MG63 (cell line): ENCODE data around the gene ZG16. TPM values are rescaled to one million over a fixed set of nuclear protein-coding genes. Genes with fewer than 3 reads are reported as not detected.
A peak's percentile ranks its signal among the peaks of the same experiment; 100 is the strongest.

Experiments
- DNase-seq: peaks from one replicate; pipeline ENCODE4 v3.0.0-alpha.2; 2020
- H3K27me3 ChIP-seq: fragments of 250-450 bp; sonication (Bioruptor Pico); 2 replicates; pipeline ENCODE4 v1.5.1; 2020; ENCODE audit warnings: mild to moderate bottlenecking, moderate library complexity
- H3K36me3 ChIP-seq: fragments of 250-450 bp; sonication (Bioruptor Pico); 2 replicates; pipeline ENCODE4 v1.5.1; 2020; ENCODE audit warnings: mild to moderate bottlenecking, moderate library complexity
- H3K4me3 ChIP-seq: fragments of 250-450 bp; sonication (Bioruptor Pico); 2 replicates; pipeline ENCODE4 v1.5.1; 2020; ENCODE audit warnings: mild to moderate bottlenecking, moderate library complexity
- H3K9me3 ChIP-seq: fragments of 250-450 bp; sonication (Bioruptor Pico); 2 replicates; pipeline ENCODE4 v1.5.1; 2020; ENCODE audit warnings: mild to moderate bottlenecking, moderate library complexity
- total RNA-seq: library from RNA; depleted of rRNA; stranded (reverse); fragments of >200 nt; shearing (Covaris generic); gene quantifications from 2 replicates; pipeline ENCODE4 v1.2.3, GENCODE V29; 2014; ENCODE audit warnings: low replicate concordance

The ZG16 gene
- total RNA-seq, 1 experiment from 2014 or later: not detected

- DNase-seq: peak; percentile 99
- H3K4me3 ChIP-seq: peak overlapping the region; percentile 53
- no peaks in the 10 kb centered on the region for H3K27me3 ChIP-seq
- no peaks in the 10 kb centered on the region for H3K9me3 ChIP-seq
- peaks cover 35% of the 10 kb centered on the region for H3K36me3 ChIP-seq
These were observed 33.3 kb downstream of the ZG16 start for GRCh38 chr16:29811170-29811895.

- H3K36me3 ChIP-seq: peaks cover 35% of the 10 kb centered on the region
- peak; percentile 74 for DNase-seq
- peak within 1 kb of the TSS; percentile 53 for H3K4me3 ChIP-seq
- H3K27me3 ChIP-seq: no peaks in the 10 kb centered on the region
- H3K9me3 ChIP-seq: no peaks in the 10 kb centered on the region
These were observed 34.0 kb downstream of the ZG16 start, which contains the start of gene PRRT2 for GRCh38 chr16:29811896-29812665. TSS of gene PRRT2 (plus strand) at chr16:29812193. CDS start at chr16:29813055, 862 bp downstream.

- peak overlapping the region; percentile 53 for H3K4me3 ChIP-seq
- H3K36me3 ChIP-seq: peaks cover 32% of the 10 kb centered on the region
- H3K9me3 ChIP-seq: no peaks in the 10 kb centered on the region
- no peaks in the 10 kb centered on the region for H3K27me3 ChIP-seq
- DNase-seq: no peak
These were observed 34.9 kb downstream of the ZG16 start for GRCh38 chr16:29812754-29813643.

GRCh38 chr16:29813644-29814562 lies 35.8 kb downstream of the ZG16 start:
- peaks cover 32% of the 10 kb centered on the region for H3K36me3 ChIP-seq
- no peak overlapping the region for H3K4me3 ChIP-seq
- no peak for DNase-seq
- no peaks in the 10 kb centered on the region for H3K9me3 ChIP-seq
- no peaks in the 10 kb centered on the region for H3K27me3 ChIP-seq

- peaks cover 33% of the 10 kb centered on the region for H3K36me3 ChIP-seq
- no peaks in the 10 kb centered on the region for H3K9me3 ChIP-seq
- no peaks in the 10 kb centered on the region for H3K27me3 ChIP-seq
- no peak overlapping the region for H3K4me3 ChIP-seq
- no peak for DNase-seq
These were observed 36.5 kb downstream of the ZG16 start for GRCh38 chr16:29814592-29814991.

- Histone ChIP-seq H3K36me3 (peaks cover 33% of the 10 kb centered on the region), H3K27me3 (no peaks in the 10 kb centered on the region), H3K4me3 (peak overlapping the region; percentile 83), H3K9me3 (no peaks in the 10 kb centered on the region)
- DNase-seq: peak; percentile 52
These were observed 37.1 kb downstream of the ZG16 start for GRCh38 chr16:29815032-29815721.

GRCh38 chr16:29815793-29816693 lies 38.0 kb downstream of the ZG16 start, which contains the start of gene PAGR1:
TSS of gene PAGR1 (plus strand) at chr16:29816152. CDS start at chr16:29816526, 374 bp downstream.
- peak; percentile 98 for DNase-seq
- Histone ChIP-seq H3K9me3 (no peaks in the 10 kb centered on the region), H3K36me3 (peaks cover 36% of the 10 kb centered on the region), H3K4me3 (peak within 1 kb of the TSS; percentile 83), H3K27me3 (no peaks in the 10 kb centered on the region)

GRCh38 chr16:29816694-29817441 lies 38.8 kb downstream of the ZG16 start:
- Histone ChIP-seq H3K9me3 (no peaks in the 10 kb centered on the region), H3K36me3 (peaks cover 41% of the 10 kb centered on the region), H3K4me3 (peak overlapping the region; percentile 83), H3K27me3 (no peaks in the 10 kb centered on the region)
- DNase-seq: peak; percentile 81

- DNase-seq: no peak
- Histone ChIP-seq H3K4me3 (peak overlapping the region; percentile 83), H3K27me3 (no peaks in the 10 kb centered on the region), H3K36me3 (peaks cover 48% of the 10 kb centered on the region), H3K9me3 (no peaks in the 10 kb centered on the region)
These were observed 40.0 kb downstream of the ZG16 start for GRCh38 chr16:29818082-29818481.

GRCh38 chr16:29819506-29819905 lies 41.5 kb downstream of the ZG16 start:
- H3K4me3 ChIP-seq: peak overlapping the region; percentile 68
- no peaks in the 10 kb centered on the region for H3K9me3 ChIP-seq
- DNase-seq: no peak
- H3K36me3 ChIP-seq: peaks cover 50% of the 10 kb centered on the region
- no peaks in the 10 kb centered on the region for H3K27me3 ChIP-seq

- H3K4me3 ChIP-seq: peak within 1 kb of the TSS; percentile 68
- DNase-seq: peak; percentile 78
- H3K36me3 ChIP-seq: peaks cover 50% of the 10 kb centered on the region
- no peaks in the 10 kb centered on the region for H3K27me3 ChIP-seq
- H3K9me3 ChIP-seq: no peaks in the 10 kb centered on the region
These were observed 42.2 kb downstream of the ZG16 start, which contains the start of gene MVP for GRCh38 chr16:29820271-29820701. TSS of gene MVP (plus strand) at chr16:29820462. CDS start at chr16:29830550, 10,088 bp downstream.

GRCh38 chr16:29820730-29821642 lies 42.9 kb downstream of the ZG16 start:
- Histone ChIP-seq H3K9me3 (no peaks in the 10 kb centered on the region), H3K27me3 (no peaks in the 10 kb centered on the region), H3K36me3 (peaks cover 50% of the 10 kb centered on the region), H3K4me3 (peak overlapping the region; percentile 68)
- peak; percentile 61 for DNase-seq
